H1 (cell line): Measurements from ENCODE around the gene AMOT. TPM values are rescaled to one million over a fixed set of nuclear protein-coding genes. Genes with fewer than 3 reads are reported as not detected.

ENCODE experiments used
- CTCF ChIA-PET: fragments of 300-600 bp; sonication (Branson Sonifier 250); formaldehyde crosslinking; loops from one replicate; lab custom pipeline; 2021; ENCODE audit not compliant: partially characterized antibody; lab: Charles Lee
- POLR2A ChIA-PET: fragments of 300-600 bp; sonication (Branson Sonifier 250); formaldehyde crosslinking; loops from one replicate; lab custom pipeline; 2021; ENCODE audit warnings: inconsistent platforms; ENCODE audit not compliant: partially characterized antibody; lab: Charles Lee
- DNase-seq, 2 experiments: peaks; one replicate each; pipeline versions ENCODE4 v3.0.0 to v3.0.0-alpha.2; 2010 to 2022; ENCODE audit warnings: low spot score in 2 of 2, low read depth in 1 of 2, mixed read lengths in 1 of 2
- FAIRE-seq: peaks from 2 replicates; lab custom pipeline; 2011; peaks lifted over from hg19 to GRCh38; lab: Jason Lieb, UNC
- H2AFZ ChIP-seq: 2 replicates; pipeline ENCODE4 v1.8.1; 2012; ENCODE audit warnings: low read length, inconsistent platforms
- H2AK5ac ChIP-seq: 2 replicates; pipeline ENCODE4 v1.6.1; 2013; ENCODE audit warnings: low read depth, low read length
- H2BK120ac ChIP-seq: replicated peaks from 2 replicates; pipeline ENCODE3; 2013; ENCODE audit warnings: low read depth, low read length, inconsistent platforms
- H2BK12ac ChIP-seq: 2 replicates; pipeline ENCODE4 v1.6.1; 2013; ENCODE audit warnings: low read depth, low read length
- H2BK15ac ChIP-seq: 2 replicates; pipeline ENCODE4 v1.6.1; 2013; ENCODE audit warnings: low read length
- H2BK20ac ChIP-seq: 2 replicates; pipeline ENCODE4 v1.6.1; 2013; ENCODE audit warnings: low read length
- H2BK5ac ChIP-seq: 2 replicates; pipeline ENCODE4 v1.6.1; 2013; ENCODE audit warnings: low read depth, low read length
- H3K14ac ChIP-seq: 2 replicates; pipeline ENCODE4 v1.6.1; 2013; ENCODE audit warnings: inconsistent platforms; ENCODE audit not compliant: insufficient read length
- H3K18ac ChIP-seq: 2 replicates; pipeline ENCODE4 v1.6.1; 2013; ENCODE audit warnings: low read length; ENCODE audit errors: extremely low read depth
- H3K23ac ChIP-seq: 2 replicates; pipeline ENCODE4 v1.6.1; 2013; ENCODE audit warnings: inconsistent platforms; ENCODE audit not compliant: insufficient read length
- H3K23me2 ChIP-seq: 2 replicates; pipeline ENCODE4 v1.6.1; 2013; ENCODE audit warnings: low read depth, low read length
- H3K27ac ChIP-seq: 2 replicates; pipeline ENCODE4 v1.6.1; 2011; ENCODE audit warnings: low read depth, low read length, inconsistent platforms
- H3K27me3 ChIP-seq, 4 experiments: replicated peaks in 1 of 4; 1 replicate in 1 of 4; 2 replicates in 3 of 4; pipeline versions ENCODE4 v1.6.1 to v1.8.1; 2011 to 2013; ENCODE audit warnings: low read length in 3 of 4, mild to moderate bottlenecking in 3 of 4, inconsistent platforms in 2 of 4, mixed read lengths in 2 of 4, moderate library complexity in 1 of 4; ENCODE audit not compliant: control insufficient read depth in 3 of 4, insufficient read depth in 3 of 4; ENCODE audit errors: extremely low read depth in 1 of 4
- H3K36me3 ChIP-seq, 4 experiments: 2 replicates each; pipeline versions ENCODE4 v1.6.1 to v1.8.1; 2011 to 2013; ENCODE audit warnings: mild to moderate bottlenecking in 4 of 4, low read length in 3 of 4, moderate library complexity in 2 of 4, control low read depth in 1 of 4, inconsistent platforms in 1 of 4; ENCODE audit not compliant: insufficient read depth in 4 of 4, control insufficient read depth in 2 of 4
- H3K4ac ChIP-seq: replicated peaks from 2 replicates; pipeline ENCODE3; 2013; ENCODE audit warnings: low read length, low read depth, mixed read lengths, inconsistent platforms; ENCODE audit not compliant: insufficient read length
- H3K4me1 ChIP-seq, 4 experiments: replicated peaks in 1 of 4; 1 replicate in 1 of 4; 2 replicates in 3 of 4; pipeline versions ENCODE4 v1.6.1 to v1.8.1; 2011 to 2013; ENCODE audit warnings: low read length in 3 of 4, inconsistent platforms in 2 of 4, mixed read lengths in 1 of 4; ENCODE audit not compliant: insufficient read depth in 4 of 4, control insufficient read depth in 3 of 4
- H3K4me2 ChIP-seq, 2 experiments: 2 replicates each; pipeline versions ENCODE4 v1.6.1 to v1.8.1; 2011 to 2013; ENCODE audit warnings: low read depth in 2 of 2, low read length in 2 of 2, control low read depth in 1 of 2, inconsistent platforms in 1 of 2, mild to moderate bottlenecking in 1 of 2; ENCODE audit not compliant: insufficient read depth in 1 of 2
- H3K4me3 ChIP-seq, 4 experiments: fragments of 200-600, 300-600 bp in 1 of 4; sonication (generic), shearing (Covaris generic), sonication (Bioruptor Twin) in 1 of 4; 2 replicates each; pipeline versions ENCODE4 v1.5.1 to v1.8.1; 2011 to 2016; ENCODE audit warnings: low read length in 4 of 4, low read depth in 3 of 4, control low read depth in 2 of 4, inconsistent platforms in 2 of 4, mild to moderate bottlenecking in 2 of 4, mixed read lengths in 1 of 4, moderate library complexity in 1 of 4; ENCODE audit not compliant: insufficient read depth in 2 of 4; ENCODE audit errors: extremely low read depth in 1 of 4
- H3K56ac ChIP-seq: replicated peaks from 2 replicates; pipeline ENCODE3; 2013; ENCODE audit warnings: low read depth, mild to moderate bottlenecking, mixed read lengths, low read length, inconsistent platforms; ENCODE audit not compliant: insufficient read length
- H3K79me1 ChIP-seq: 2 replicates; pipeline ENCODE4 v1.6.1; 2013; ENCODE audit warnings: low read depth, low read length, control low read depth
- H3K79me2 ChIP-seq, 2 experiments: 2 replicates each; pipeline versions ENCODE4 v1.6.1 to v1.8.1; 2012 to 2013; ENCODE audit warnings: low read length in 2 of 2, mild to moderate bottlenecking in 2 of 2, inconsistent platforms in 1 of 2; ENCODE audit not compliant: insufficient read depth in 2 of 2, control insufficient read depth in 1 of 2
- H3K9ac ChIP-seq, 4 experiments: replicated peaks in 1 of 4; 1 replicate in 1 of 4; 2 replicates in 3 of 4; pipeline versions ENCODE4 v1.6.1 to v1.8.1; 2011 to 2013; ENCODE audit warnings: low read depth in 3 of 4, low read length in 3 of 4, control low read depth in 2 of 4, mild to moderate bottlenecking in 2 of 4, moderate library complexity in 2 of 4, inconsistent platforms in 1 of 4; ENCODE audit errors: extremely low read depth in 1 of 4
- H3K9me3 ChIP-seq, 2 experiments: 2 replicates each; pipeline versions ENCODE4 v1.6.1 to v1.8.1; 2012 to 2013; ENCODE audit warnings: mild to moderate bottlenecking in 2 of 2, moderate library complexity in 2 of 2, control low read depth in 1 of 2, inconsistent platforms in 1 of 2, low read depth in 1 of 2, low read length in 1 of 2, mixed read lengths in 1 of 2; ENCODE audit not compliant: insufficient read depth in 2 of 2
- H4K20me1 ChIP-seq, 2 experiments: replicated peaks in 1 of 2; 2 replicates each; pipeline versions ENCODE3 to v1.8.1; 2011 to 2013; ENCODE audit warnings: inconsistent platforms in 2 of 2, low read length in 2 of 2, mild to moderate bottlenecking in 1 of 2; ENCODE audit not compliant: insufficient read depth in 2 of 2, control insufficient read depth in 1 of 2
- H4K5ac ChIP-seq: 2 replicates; pipeline ENCODE4 v1.6.1; 2013; ENCODE audit warnings: low read length, low read depth, mixed read lengths, inconsistent platforms; ENCODE audit not compliant: insufficient read length
- H4K8ac ChIP-seq: 2 replicates; pipeline ENCODE4 v1.8.0; 2013; ENCODE audit warnings: mild to moderate bottlenecking, moderate library complexity, low read length, inconsistent platforms; ENCODE audit not compliant: insufficient read depth; ENCODE audit errors: extremely low read depth
- H4K91ac ChIP-seq: replicated peaks from 2 replicates; pipeline ENCODE3; 2013; ENCODE audit warnings: low read length, mixed read lengths, inconsistent platforms; ENCODE audit not compliant: insufficient read length
- CHD1 ChIP-seq: IDR thresholded peaks from 2 replicates; pipeline ENCODE4 v1.6.1; 2012; ENCODE audit warnings: low read depth, low read length, improper control_type of control experiment
- FOSL1 ChIP-seq: IDR thresholded peaks from 2 replicates; pipeline ENCODE4 v1.6.1; 2011; ENCODE audit warnings: mild to moderate bottlenecking, low read depth, low read length, moderate library complexity; ENCODE audit not compliant: insufficient read depth
- JUND ChIP-seq: IDR thresholded peaks from 2 replicates; pipeline ENCODE4 v1.6.1; 2011; ENCODE audit warnings: mild to moderate bottlenecking, improper control_type of control experiment, low read length
- KDM5A ChIP-seq: fragments of 200-600 bp; IDR thresholded peaks from 2 replicates; pipeline ENCODE4 v1.7.1; 2012; ENCODE audit warnings: mild to moderate bottlenecking, low read length, inconsistent platforms, mixed read lengths
- POLR2A ChIP-seq, 2 experiments: IDR thresholded peaks; 1 replicate in 1 of 2; 2 replicates in 1 of 2; pipeline ENCODE4 v1.6.1; 2011; ENCODE audit warnings: low read depth in 2 of 2, low read length in 2 of 2, mild to moderate bottlenecking in 2 of 2; ENCODE audit errors: control extremely low read depth in 1 of 2
- POU5F1 ChIP-seq: IDR thresholded peaks from 2 replicates; pipeline ENCODE4 v1.6.1; 2011; ENCODE audit warnings: low read depth, mild to moderate bottlenecking, low read length, moderate library complexity
- RNF2 ChIP-seq: fragments of 200-900, 300-1000 bp; sonication (generic); IDR thresholded peaks from 2 replicates; pipeline ENCODE4 v1.7.1; 2016; ENCODE audit warnings: borderline replicate concordance, low read depth, mild to moderate bottlenecking, antibody characterized with exemption, low read length; ENCODE audit not compliant: poor library complexity, severe bottlenecking; ENCODE audit errors: missing control alignments
- SP1 ChIP-seq: IDR thresholded peaks from 2 replicates; pipeline ENCODE4 v1.6.1; 2011; ENCODE audit warnings: low read depth, low read length
- SP4 ChIP-seq: IDR thresholded peaks from 2 replicates; pipeline ENCODE4 v1.6.1; 2012; ENCODE audit warnings: low read length, inconsistent platforms
- TCF12 ChIP-seq: IDR thresholded peaks from 2 replicates; pipeline ENCODE4 v1.6.1; 2011; ENCODE audit warnings: low read depth, mild to moderate bottlenecking, low read length
- whole genome bisulfite sequencing, 2 experiments: shearing (Covaris generic) in 1 of 2; methylation state at CpG; one replicate each; pipeline versions ENCODE4 v1.1.6 to v1.1.7; 2013 to 2015; ENCODE audit warnings: low lambda C conversion rate in 2 of 2, mixed read lengths in 2 of 2, inconsistent platforms in 1 of 2, low coverage in 1 of 2, missing lambda C conversion rate in 1 of 2; ENCODE audit not compliant: insufficient replicate concordance in 2 of 2, insufficient coverage in 1 of 2, insufficient read length in 1 of 2; ENCODE audit errors: extremely low coverage in 1 of 2, missing lambda C conversion rate in 1 of 2; 5-methylcytosine and 5-hydroxymethylcytosine counted together
- polyA plus RNA-seq, 7 experiments: library from polyadenylated mRNA; depleted of rRNA in 3 of 7; stranded (reverse) in 5 of 7; unstranded in 2 of 7; fragments of >200 nt in 5 of 7; fragments of 200-250 nt in 2 of 7; gene quantifications; 1 replicate in 5 of 7; 2 replicates in 1 of 7; 4 replicates in 1 of 7; pipeline versions ENCODE4 v1.2.1 to v1.2.3, GENCODE V29; 2011 to 2013; ENCODE audit warnings: missing spikeins in 2 of 7, mixed read lengths in 2 of 7
- total RNA-seq: library from RNA; stranded (reverse); fragmentation: NEBNext Ultra II Directional; extraction: Animal tissue kit (Norgen Biotek cat#: 25700); gene quantifications from 2 replicates; pipeline ENCODE4 v1.2.1, GENCODE V29; 2021
- TF ChIP-seq, protein P1 (sequence below): IDR thresholded peaks from 2 replicates; pipeline ENCODE4 v1.6.1; 2011; ENCODE audit warnings: low read length, improper control_type of control experiment

AMOT gene
- total and polyA plus RNA-seq, 2 of the 8 experiments (the other 6 are each of a cell fraction or from before 2014, with no cell fraction given) = 2.3 to 7.1 TPM

DNA sequence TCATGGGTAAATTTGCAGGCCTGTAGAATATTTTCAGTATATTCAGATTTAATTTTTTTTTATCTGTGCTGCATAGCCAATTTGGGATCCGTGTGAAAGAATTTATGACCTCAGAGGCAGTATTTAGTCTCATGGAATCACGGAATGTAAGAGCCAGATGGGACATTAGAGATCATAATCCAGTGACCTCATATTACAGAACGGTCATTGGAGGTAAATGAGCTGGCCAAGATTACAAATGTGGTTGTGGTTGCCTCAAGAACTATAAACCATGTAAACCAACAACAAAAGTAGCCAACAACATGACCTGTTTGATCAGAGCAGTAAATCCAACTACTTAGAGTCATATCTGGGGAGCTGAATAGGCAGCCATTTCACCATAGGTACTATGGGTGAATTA is 71.6 kb downstream of the AMOT start:
- no peak overlapping the region for H4K5ac ChIP-seq
- H2AK5ac ChIP-seq = no peak overlapping the region
- H3K36me3 ChIP-seq = no peaks in the 10 kb centered on the region
- TF ChIP-seq CHD1 (no peak), TCF12 (no peak), POU5F1 (no peak), SP1 (no peak), SP4 (no peak), FOSL1 (no peak), KDM5A (no peak), JUND (no peak), RNF2 (no peak), POLR2A (IDR thresholded peaks at IDR 0.05; ENCODE audit: control extremely low read depth in 1 of 2, low read depth in 2 of 2, low read length in 2 of 2) (no peak)
- TF ChIP-seq, protein P1, sequence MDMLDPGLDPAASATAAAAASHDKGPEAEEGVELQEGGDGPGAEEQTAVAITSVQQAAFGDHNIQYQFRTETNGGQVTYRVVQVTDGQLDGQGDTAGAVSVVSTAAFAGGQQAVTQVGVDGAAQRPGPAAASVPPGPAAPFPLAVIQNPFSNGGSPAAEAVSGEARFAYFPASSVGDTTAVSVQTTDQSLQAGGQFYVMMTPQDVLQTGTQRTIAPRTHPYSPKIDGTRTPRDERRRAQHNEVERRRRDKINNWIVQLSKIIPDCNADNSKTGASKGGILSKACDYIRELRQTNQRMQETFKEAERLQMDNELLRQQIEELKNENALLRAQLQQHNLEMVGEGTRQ = no peak
- H3K23me2 ChIP-seq = no peaks in the 10 kb centered on the region
- H4K91ac ChIP-seq = no peak overlapping the region
- no peaks in the 10 kb centered on the region for H3K27me3 ChIP-seq
- WGBS, 2 experiments = 93% methylated on average over 3 of the region's 3 CpGs; no CpG with 5 or more reads in 1 of the 2 experiments
- H3K4me1 ChIP-seq = no peaks in the 10 kb centered on the region
- FAIRE-seq = no peak
- H2BK20ac ChIP-seq = no peak overlapping the region
- H3K79me2 ChIP-seq = no peaks in the 10 kb centered on the region
- no peaks in the 10 kb centered on the region for H3K9me3 ChIP-seq
- H3K23ac ChIP-seq = no peak overlapping the region
- no peak overlapping the region for H3K56ac ChIP-seq
- H2BK5ac ChIP-seq = no peak overlapping the region
- no peaks in the 10 kb centered on the region for H4K20me1 ChIP-seq
- H2AFZ ChIP-seq = no peak overlapping the region
- H3K9ac ChIP-seq = no peak overlapping the region
- H2BK12ac ChIP-seq = no peak overlapping the region
- CTCF ChIA-PET = no interaction called here
- POLR2A ChIA-PET = no interaction called here
- H3K4me3 ChIP-seq = no peak overlapping the region
- H3K14ac ChIP-seq = no peak overlapping the region
- H3K4ac ChIP-seq = no peak overlapping the region
- H3K27ac ChIP-seq = no peak overlapping the region
- H3K4me2 ChIP-seq = no peak overlapping the region
- no peak overlapping the region for H3K18ac ChIP-seq
- H4K8ac ChIP-seq = no peak overlapping the region
- H2BK120ac ChIP-seq = no peak overlapping the region
- H3K79me1 ChIP-seq = no peaks in the 10 kb centered on the region
- no peak overlapping the region for H2BK15ac ChIP-seq
- DNase-seq = no peak
